D341Med (cell line): ENCODE measurements around the gene PPARA.

ENCODE experiments used
- DNase-seq: peaks from one replicate; pipeline ENCODE4 v3.0.0; 2012; ENCODE audit warnings: low spot score

PPARA gene

DNA sequence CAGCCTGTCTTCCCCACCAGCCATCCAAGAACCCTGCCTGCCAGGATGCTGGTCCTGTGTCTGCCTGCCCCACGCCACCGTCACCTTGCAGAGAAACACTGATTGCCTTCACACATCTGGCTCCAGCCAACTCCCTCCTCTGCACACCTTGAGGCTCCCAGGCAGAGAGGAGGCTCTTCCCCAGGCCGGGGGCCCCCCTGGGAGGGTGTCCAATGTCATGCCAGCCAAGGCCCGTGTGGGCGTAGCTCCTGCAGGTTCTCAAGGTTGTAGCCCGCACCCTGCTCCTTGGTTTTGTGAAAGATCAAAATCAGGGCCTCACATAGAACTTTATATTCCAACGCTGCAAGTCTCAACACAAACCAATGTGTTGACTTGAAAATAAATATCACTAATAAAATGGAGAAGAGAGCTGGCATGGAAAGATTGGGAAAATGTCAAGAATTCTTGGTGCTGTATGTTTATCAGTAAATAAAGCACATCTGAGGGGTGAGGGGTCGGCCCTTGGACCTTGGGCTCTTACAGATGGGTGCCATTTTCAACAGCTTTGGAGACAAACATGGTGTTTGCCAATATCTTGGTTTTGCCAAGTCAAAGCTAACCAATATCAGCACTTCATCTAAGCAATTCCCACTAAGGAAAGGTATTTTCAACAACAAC lies 6.7 kb upstream of the PPARA start:
- DNase-seq = peak; percentile 29

DNA sequence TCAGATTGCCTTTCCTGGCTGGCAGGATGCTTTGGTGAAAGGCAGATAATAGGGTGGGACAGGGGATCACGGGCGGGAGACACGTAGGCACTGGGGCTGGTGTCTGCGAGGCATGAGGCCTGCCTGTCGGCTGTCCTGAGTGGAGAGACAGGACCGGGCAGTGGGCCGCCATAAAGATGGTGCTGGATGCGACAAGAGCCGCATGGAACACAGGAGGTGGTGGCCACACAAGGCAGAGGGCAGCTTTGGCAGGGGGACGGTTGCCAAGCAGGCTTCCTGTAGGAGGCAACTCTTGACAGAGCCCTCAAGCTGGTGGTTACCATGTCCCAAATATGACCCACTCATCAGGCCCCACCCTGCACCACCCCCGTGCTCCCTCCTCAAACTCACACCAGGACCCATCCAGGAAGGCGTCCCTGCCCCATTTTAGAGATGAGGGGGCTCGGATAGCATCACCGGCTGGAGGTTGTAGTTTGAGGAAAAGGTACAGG lies 4.9 kb upstream of the PPARA start:
- DNase-seq = no peak

DNA sequence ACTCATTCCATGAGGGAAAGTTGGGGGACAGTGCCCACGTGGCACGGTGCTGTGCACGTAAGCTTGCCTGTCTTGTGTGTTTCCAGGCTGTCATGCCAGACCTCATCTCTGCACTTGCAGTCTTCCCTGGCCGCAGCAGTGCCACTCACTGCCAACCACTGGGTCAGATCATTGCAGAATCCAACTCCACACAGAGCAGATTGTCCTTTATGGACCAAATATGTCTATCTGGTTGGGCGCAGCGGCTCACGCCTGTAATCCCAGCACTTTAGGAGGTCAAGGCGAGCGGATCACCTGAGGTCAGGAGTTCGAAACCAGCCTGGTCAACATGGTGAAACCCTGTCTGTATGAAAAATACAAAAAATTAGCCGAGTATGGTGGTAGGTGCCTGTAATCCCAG lies 4.4 kb upstream of the PPARA start:
- DNase-seq = no peak

GRCh38 chr22:46146329-46146728 lies 4.0 kb upstream of the PPARA start:
- DNase-seq = no peak

DNA sequence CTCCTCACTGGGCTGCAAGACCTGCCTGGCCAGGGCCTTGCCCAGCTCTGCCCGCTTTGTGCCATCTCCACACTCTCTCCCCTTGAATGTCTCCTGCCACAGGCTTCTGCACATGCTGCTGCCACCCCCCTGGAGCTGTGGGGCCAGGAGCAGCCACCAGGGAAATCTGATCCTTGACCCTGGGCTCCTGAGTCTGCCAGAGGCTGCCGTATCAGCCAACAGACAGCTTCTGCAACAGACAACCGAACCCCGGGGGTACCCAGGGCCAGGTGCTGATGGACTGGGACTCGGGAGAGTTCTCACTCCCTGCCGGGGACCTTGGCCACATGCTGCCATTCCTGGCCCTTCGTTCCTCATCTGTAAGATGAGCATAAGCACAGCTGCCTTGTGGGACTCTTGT lies 3.3 kb upstream of the PPARA start:
- DNase-seq = no peak

DNA sequence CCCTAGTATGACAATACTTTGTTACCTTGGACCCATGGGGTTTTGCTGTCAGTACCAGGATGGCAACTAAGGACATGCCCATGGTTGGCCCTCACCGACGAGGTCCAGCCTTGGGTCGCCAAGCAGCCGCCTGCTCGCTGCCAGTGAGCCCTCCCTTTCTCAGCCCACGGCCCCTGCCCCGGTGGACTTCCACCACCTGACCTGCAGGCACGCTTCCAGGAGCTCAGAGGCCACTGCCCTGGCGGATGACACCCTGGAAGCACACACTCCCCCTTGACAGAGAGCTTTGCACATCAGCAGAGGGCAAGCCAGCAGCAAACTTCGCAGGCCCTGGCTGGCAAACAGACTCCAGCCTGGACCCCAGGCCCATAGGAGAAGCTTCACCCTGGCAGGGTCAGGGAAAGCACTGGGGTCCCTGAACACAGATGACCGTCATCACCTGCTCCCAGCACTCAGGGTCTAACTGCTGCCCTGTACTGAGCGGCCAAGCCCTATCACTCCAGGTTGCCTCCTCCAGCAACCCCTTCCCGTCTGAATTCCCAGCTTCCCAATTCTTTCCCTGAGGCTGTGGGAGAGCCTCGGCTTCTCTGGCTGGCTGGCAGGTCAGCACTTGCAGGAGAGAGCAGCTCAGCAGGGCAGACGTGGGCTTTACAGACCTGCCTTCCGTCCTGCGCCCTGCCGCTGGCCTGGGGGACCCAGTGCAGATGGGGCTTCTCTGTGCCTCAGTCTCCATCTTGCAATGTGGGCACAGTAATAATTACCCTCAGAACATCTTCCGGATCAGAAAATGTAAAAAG lies 2.7 kb upstream of the PPARA start:
- DNase-seq = no peak

- no peak for DNase-seq
Observed at GRCh38 chr22:46148336-46148735, 2.0 kb upstream of the PPARA start.

DNA sequence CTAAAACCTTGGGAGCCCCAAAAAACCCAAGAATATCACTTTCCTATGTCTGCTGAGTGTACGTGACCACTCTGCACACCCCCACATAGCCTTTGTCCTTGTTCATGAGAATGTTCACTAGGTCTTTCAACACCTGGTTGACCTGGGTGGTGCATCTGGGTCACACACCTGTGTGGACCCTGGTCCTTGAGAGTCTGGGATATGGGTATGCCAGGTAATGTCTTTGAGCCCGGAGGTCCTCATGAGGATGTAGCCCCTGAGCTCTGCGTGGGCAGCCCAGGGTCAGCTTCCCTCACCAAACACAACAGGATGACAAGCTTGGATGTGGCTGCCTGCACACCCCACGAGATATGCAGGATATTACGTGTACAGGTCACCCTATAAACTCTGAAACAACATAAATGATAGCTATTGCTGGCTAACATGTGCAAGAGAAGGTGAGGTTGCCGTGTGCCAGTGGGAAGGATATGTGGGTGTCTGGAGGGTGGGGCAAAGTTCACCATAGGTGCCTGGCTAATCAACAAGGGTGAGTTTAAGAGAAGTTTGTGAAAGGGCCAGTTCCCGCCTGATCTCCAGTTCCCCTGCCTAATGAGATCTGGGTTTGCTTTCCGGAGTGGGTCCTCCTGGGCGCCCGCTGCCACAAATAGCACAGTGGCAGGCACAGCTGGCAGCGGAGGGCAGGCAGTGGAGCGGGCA lies 1.4 kb upstream of the PPARA start:
- DNase-seq = no peak

GRCh38 chr22:46149512-46150033 lies 753 bp upstream of the PPARA start:
- peak; percentile 71 for DNase-seq

DNA sequence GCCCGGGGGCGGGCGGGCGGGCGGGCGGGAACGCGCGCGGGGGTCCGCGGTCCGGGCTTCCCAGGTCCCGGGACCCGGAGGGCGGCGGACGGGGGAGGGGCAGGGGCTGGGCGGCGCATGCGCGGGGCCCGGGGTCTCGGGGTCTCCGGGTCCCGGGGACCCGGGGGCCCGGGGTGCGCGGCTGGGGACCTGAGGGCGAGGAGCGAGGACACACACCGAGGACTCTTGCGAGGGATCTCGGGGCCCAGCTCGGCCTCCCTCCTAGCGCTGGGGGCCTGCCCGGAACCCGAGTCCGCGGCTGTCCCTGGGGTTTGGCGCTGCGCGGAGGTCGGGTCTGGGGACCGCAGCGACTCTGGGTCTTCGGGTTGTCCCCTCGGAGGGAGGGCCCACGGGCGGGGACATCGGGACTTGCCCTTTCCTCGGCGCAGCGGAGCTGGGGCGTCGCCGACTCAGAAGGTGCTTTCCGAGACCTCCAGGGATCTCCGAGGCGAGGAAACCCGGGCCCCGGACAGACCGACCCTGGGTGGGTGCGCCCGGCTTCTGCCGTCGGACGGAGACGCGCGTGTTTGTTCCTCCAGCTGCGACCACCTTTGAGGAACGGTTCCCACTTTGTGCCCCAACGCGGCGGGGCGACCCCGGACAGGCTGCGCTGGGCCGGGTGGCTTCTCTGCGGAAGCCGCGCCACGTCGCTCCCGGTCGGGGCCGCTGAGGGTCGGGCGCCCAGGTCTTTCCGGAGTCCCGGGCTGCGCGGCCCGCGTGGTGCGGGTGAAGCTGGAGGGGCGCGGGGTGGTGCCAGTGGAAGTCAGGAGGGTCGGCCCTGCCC lies 540 bp downstream of the PPARA start:
- peak; percentile 90 for DNase-seq

GRCh38 chr22:46153930-46154329 lies 3.6 kb downstream of the PPARA start:
- no peak for DNase-seq

DNA sequence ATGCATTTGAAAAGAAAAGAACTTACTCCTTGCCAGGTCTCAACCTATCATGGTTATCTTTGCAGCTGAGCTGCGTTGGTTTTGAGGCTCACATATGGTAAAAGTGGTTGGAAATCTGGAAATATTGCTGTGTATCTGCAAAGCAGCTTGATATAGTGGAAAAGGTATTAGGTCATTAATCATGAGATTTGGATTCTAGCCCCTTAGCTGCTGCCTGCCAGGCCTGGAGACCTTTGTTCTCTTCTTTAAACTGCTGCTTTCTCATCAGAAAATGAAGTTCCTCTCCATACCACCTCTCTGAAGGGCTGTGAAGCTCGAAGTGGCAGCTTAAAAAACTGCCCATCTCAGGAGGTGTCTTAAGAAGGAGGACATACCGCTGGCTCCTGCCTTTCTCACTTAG lies 5.7 kb downstream of the PPARA start:
- no peak for DNase-seq

- DNase-seq = no peak
Observed at GRCh38 chr22:46158283-46158682, 8.0 kb downstream of the PPARA start.

DNA sequence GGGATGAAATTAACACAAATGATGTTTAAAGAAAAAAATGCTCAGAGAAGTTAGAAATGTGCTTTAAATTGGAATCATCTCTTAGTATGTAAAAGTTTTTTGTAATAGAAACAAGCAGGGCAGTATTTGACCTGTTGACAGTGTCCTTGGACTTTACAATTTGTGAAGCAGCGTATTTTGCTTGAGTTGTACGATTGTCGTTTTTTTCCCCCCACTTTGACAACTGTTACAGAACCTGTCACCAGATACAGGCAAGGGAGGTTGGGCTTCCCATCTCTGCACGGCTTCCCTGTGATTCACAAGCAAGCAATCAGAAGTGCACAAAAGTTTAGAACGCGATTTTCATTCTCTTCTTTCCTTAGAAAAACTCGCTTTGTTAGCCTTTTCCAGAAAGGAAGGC lies 8.9 kb downstream of the PPARA start:
- no peak for DNase-seq

GRCh38 chr22:46159777-46160176 lies 9.5 kb downstream of the PPARA start:
- DNase-seq = no peak

GRCh38 chr22:46162285-46162684 lies 12.0 kb downstream of the PPARA start:
- no peak for DNase-seq

DNA sequence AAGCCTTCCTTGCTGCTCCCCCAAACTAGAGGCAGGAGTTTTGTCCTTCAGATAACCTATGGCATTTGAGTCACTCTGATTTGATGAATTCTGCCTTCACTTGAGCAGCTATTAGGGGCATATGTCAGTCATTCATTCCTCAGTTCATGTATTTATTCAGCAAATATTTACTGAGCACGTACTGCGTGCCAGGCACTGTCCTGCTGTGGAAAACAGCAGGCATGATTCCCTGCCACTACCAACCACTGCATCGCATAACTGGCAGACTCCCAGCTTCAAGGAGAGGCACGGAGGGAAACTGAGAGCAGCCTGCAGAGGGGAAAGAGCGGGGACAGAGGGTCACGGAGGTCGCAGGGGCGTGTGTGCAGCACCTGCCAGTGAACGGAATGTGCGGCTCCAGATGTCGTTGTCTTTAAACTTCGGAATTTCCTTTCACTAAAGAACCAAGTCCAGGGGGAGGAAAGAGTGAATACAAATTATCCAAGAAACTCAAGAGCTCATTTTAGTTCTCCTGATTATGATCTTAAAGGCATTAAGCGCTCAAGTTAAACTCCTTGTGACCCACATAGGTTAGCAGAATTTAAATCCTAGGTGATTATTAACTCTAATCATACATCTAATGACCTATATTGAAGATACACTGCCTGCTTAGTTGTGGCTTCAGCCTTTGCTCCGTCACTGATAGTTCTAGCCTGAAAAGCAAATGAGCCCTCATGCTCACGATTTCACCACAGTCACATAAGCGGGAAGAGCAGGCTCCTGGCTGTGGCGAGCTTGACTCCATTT lies 12.6 kb downstream of the PPARA start:
- DNase-seq = no peak

DNA sequence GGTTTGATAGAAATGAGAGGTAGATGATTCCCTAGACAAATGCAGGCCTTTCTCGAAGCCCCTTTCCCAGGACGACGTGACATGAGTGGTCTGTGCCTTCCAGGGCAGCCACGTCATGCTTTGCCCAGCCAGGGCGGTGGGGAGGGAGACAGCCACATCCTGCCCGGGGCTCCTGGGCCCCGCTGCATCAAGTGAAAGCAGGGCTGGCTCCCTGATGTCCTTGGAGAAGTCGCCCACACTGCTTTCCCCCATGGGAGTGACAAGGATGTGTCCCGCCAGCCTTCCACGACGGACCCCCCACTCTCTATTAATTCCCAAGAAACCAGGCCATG lies 13.2 kb downstream of the PPARA start:
- no peak for DNase-seq

DNA sequence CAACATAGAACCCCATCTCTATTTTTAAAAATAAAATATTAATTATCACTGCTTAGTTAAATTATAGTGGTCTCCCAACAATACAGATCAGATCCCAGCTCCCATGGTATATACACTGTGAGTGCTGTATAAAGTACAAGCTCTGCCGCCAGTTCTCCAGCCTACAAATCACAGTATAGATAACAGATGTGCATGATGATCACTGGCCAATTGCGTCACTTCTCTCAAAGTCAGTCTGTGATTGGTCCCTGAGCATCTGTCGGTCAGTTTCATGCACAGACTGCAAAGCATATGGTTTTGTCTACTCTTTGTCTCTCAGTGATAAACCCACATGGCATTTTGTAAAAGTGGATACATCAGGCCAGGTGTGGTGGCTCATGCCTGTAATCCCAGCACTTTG lies 15.7 kb downstream of the PPARA start:
- DNase-seq = no peak

DNA sequence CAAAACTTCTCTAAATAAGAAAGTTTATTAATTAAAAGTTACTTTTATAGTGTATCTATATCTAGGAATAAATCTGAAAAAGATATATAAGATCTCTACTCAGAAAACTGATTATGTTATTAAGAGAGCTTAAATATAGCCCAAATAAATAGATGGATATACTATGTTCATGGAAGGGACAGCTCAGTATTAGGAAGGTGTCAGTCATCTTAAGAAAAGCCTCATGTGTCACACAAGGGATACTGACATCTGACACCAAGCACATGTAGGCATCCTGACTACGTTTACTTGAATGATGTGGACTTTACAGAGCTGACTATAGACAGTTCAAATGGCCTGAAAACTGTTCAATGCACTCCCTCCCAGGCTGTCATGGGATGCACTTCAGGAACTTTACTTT lies 19.3 kb downstream of the PPARA start:
- no peak for DNase-seq

DNA sequence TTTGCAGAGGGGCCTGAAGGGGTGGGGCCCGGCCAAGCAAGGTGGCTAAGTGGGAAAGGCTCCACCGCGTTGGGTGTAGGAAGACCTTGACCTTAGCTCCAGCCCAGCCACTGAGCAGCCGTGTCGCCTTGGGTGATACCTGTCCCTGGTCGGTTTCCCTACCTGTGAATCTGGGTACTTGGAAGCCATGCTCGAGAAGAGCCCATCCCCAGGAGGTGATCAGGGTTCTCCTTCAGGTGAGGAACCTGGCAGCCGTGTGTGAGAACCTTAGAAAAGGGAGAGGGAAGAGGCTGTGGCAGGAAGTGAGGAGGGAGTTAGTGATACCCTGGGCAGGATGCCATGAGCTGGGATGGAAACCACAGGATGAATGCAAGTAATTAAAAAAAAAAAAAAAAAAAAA lies 21.6 kb downstream of the PPARA start:
- DNase-seq = no peak
